Motor neuron (in vitro differentiated cells): Measurements from ENCODE around the gene KCNH2. TPM values are rescaled to one million over a fixed set of nuclear protein-coding genes. Genes with fewer than 3 reads are reported as not detected.

Experiments
- ATAC-seq, 8 experiments: fragments of 200-7000 bp; cut with Tn5 transposase; replicated peaks in 6 of 8; 2 replicates each; pipeline ENCODE4 v1.8.0; 2021; ENCODE audit warnings: mild to moderate bottlenecking in 8 of 8, moderate library complexity in 8 of 8
- H3K27ac ChIP-seq, 2 donors: fragments of 250-450 bp; sonication (Bioruptor Pico); 2 replicates each; pipeline ENCODE4 v1.9.0; 2021; ENCODE audit warnings: antibody characterized with exemption in 2 of 2, mild to moderate bottlenecking in 2 of 2, moderate library complexity in 1 of 2
- H3K4me1 ChIP-seq, 2 donors: fragments of 250-450 bp; sonication (Bioruptor Pico); replicated peaks in 1 of 2; 2 replicates each; pipeline ENCODE4 v1.6.1; 2021; ENCODE audit warnings: antibody characterized with exemption in 2 of 2, mild to moderate bottlenecking in 2 of 2, moderate library complexity in 1 of 2
- H3K4me3 ChIP-seq, 5 donors: fragments of 250-450 bp; sonication (Bioruptor Pico); 2 replicates each; pipeline ENCODE4 v1.9.0; 2021; ENCODE audit warnings: antibody characterized with exemption in 5 of 5, mild to moderate bottlenecking in 5 of 5, moderate library complexity in 4 of 5
- WGBS, 10 experiments: fragments of 450-650 bp; shearing (Covaris generic); methylation state at CpG; one replicate each; pipeline ENCODE4 v1.0.0; 2022; 5-methylcytosine and 5-hydroxymethylcytosine counted together
- in situ Hi-C, 9 experiments: fragments of 400-800 bp; cut with MboI; loops; one replicate each; pipeline ENCODE4 v1.15.0; 2021; ENCODE audit warnings: low sequenced_read_pairs in 9 of 9, low pct_unique_long_range_greater_than_20kb in 2 of 9; ENCODE audit not compliant: unreplicated experiment in 9 of 9
- total RNA-seq, 8 experiments: library from RNA; unstranded; fragments of 300-600 nt; gene quantifications; 2 replicates each; pipeline versions ENCODE4 v1.2.3 to v1.2.4, GENCODE V29; 2022

Gene KCNH2
- total RNA-seq, 8 experiments from 2014 or later, result 0.38 to 38.5 (median 20.9) TPM

GRCh38 chr7:150901160-150902035 is 76.7 kb downstream of the KCNH2 start:
- 37 to 60% (median 40%) methylated on average over 2 to 6 of the region's 15 CpGs; no CpG with 5 or more reads in 5 of the 10 experiments for WGBS, 10 experiments
- in situ Hi-C loops, result loop anchor here in 2 of 9 experiments (10.0 kb wide), 1 partner anchor 83 kb away; no protein-coding TSS in a partner anchor
- peak overlapping the region in 1 of 2 donors; percentile 71 for H3K27ac ChIP-seq
- no peak overlapping the region for H3K4me3 ChIP-seq
- H3K4me1 ChIP-seq, result peaks cover 16 to 27% of the 10 kb centered on the region in 2 donors
- peak in 5 of 8 experiments; percentile 72 to 86 (median 84) for ATAC-seq

GRCh38 chr7:150900675-150901074 is 77.4 kb downstream of the KCNH2 start:
- H3K4me1 ChIP-seq, result peaks cover 16 to 27% of the 10 kb centered on the region in 2 donors
- in situ Hi-C loops, result loop anchor here in 2 of 9 experiments (10.0 kb wide), 1 partner anchor 84 kb away; no protein-coding TSS in a partner anchor
- H3K4me3 ChIP-seq, result no peak overlapping the region
- ATAC-seq, result peak in 1 of 8 experiments; percentile 3
- 27 to 86% (median 71%) methylated on average over 1 to 8 of the region's 8 CpGs; no CpG with 5 or more reads in 4 of the 10 experiments for WGBS, 10 experiments
- H3K27ac ChIP-seq, result peak overlapping the region in 1 of 2 donors; percentile 71

GRCh38 chr7:150898475-150899011 is 79.6 kb downstream of the KCNH2 start:
- ATAC-seq, result peak; percentile 59 to 95 (median 76)
- 2 to 100% (median 13%) methylated on average over 1 to 14 of the region's 22 CpGs; no CpG with 5 or more reads in 3 of the 10 experiments for WGBS, 10 experiments
- in situ Hi-C loops, result loop anchor here in 1 of 9 experiments (10.0 kb wide), 1 partner anchor 86 kb away; no protein-coding TSS in a partner anchor
- H3K4me3 ChIP-seq, result no peak overlapping the region
- no peak overlapping the region for H3K27ac ChIP-seq
- peaks cover 16 to 27% of the 10 kb centered on the region in 2 donors for H3K4me1 ChIP-seq

- peak; percentile 8 to 57 (median 50) for ATAC-seq
Measured at GRCh38 chr7:150897502-150898474, 80.3 kb downstream of the KCNH2 start.

GRCh38 chr7:150896562-150897209 is 81.4 kb downstream of the KCNH2 start:
- in situ Hi-C loops, result loop anchor here in 1 of 9 experiments (10.0 kb wide), 1 partner anchor 88 kb away; no protein-coding TSS in a partner anchor
- Histone ChIP-seq H3K4me3 (no peak overlapping the region), H3K4me1 (peaks cover 10 to 16% of the 10 kb centered on the region in 2 donors), H3K27ac (no peak overlapping the region)
- no peak for ATAC-seq
- 0 to 87% (median 48%) methylated on average over 1 to 3 of the region's 10 CpGs; no CpG with 5 or more reads in 1 of the 10 experiments for WGBS, 10 experiments

More at GRCh38 chr7:150897502-150898474, 80.3 kb downstream of the KCNH2 start:
- H3K4me3 ChIP-seq, result no peak overlapping the region
- H3K4me1 ChIP-seq, result peaks cover 16 to 27% of the 10 kb centered on the region in 2 donors
- in situ Hi-C loops, result loop anchor here in 1 of 9 experiments (10.0 kb wide), 1 partner anchor 87 kb away; no protein-coding TSS in a partner anchor
- WGBS, 10 experiments, result 13 to 85% (median 61%) methylated on average over 2 to 10 of the region's 22 CpGs; no CpG with 5 or more reads in 1 of the 10 experiments
- no peak overlapping the region for H3K27ac ChIP-seq

GRCh38 chr7:150895809-150896208 is 82.3 kb downstream of the KCNH2 start:
- ATAC-seq, result no peak
- Histone ChIP-seq H3K4me3 (no peak overlapping the region), H3K4me1 (peaks cover 1 to 7% of the 10 kb centered on the region in 2 donors), H3K27ac (no peak overlapping the region)
- in situ Hi-C loops, result loop anchor here in 1 of 9 experiments (10.0 kb wide), 1 partner anchor 89 kb away; no protein-coding TSS in a partner anchor
- 0 to 100% (median 57%) methylated on average over 1 to 2 of the region's 2 CpGs; no CpG with 5 or more reads in 4 of the 10 experiments for WGBS, 10 experiments

Other genes starting within 250 kb of the KCNH2 start
- gene GIMAP5, start 240.9 kb downstream of the KCNH2 start, total RNA-seq, result 1 to 10 TPM in 1 of 8 experiments, under 1 TPM in 4, not detected in 3; 0.17 to 2.0 (median 0.80) TPM
- gene TMEM176B, start 178.0 kb downstream of the KCNH2 start, total RNA-seq, result 100 to 1,000 TPM in 1 of 8 experiments, 10 to 100 TPM in 5, 1 to 10 TPM in 1, under 1 TPM in 1; 0.49 to 134 (median 29.1) TPM
- 100 to 1,000 TPM in 1 of 8 experiments, 10 to 100 TPM in 5, 1 to 10 TPM in 1, under 1 TPM in 1; 0.42 to 179 (median 25.6) TPM for gene TMEM176A, start 177.6 kb downstream of the KCNH2 start, total RNA-seq
- under 1 TPM in 5 of 8 experiments, not detected in 3; 0.09 to 0.47 (median 0.33) TPM for gene AOC1, start 125.8 kb downstream of the KCNH2 start, total RNA-seq
- 1 to 10 TPM in 6 of 8 experiments, under 1 TPM in 2; 0.33 to 4.0 (median 1.7) TPM for gene NOS3, start 12.7 kb upstream of the KCNH2 start, total RNA-seq
- gene ATG9B, start 46.2 kb upstream of the KCNH2 start, total RNA-seq, result 1 to 10 TPM in 7 of 8 experiments, under 1 TPM in 1; 0.36 to 6.7 (median 2.2) TPM
- 10 to 100 TPM; 13.5 to 38.1 (median 27.0) TPM for gene ABCB8, start 50.1 kb upstream of the KCNH2 start, total RNA-seq
- 1 to 10 TPM in 7 of 8 experiments, under 1 TPM in 1; 0.76 to 5.0 (median 2.5) TPM for gene ASIC3, start 70.2 kb upstream of the KCNH2 start, total RNA-seq
- 10 to 100 TPM; 18.7 to 28.6 (median 22.3) TPM for gene CDK5, start 79.6 kb upstream of the KCNH2 start, total RNA-seq
- 100 to 1,000 TPM in 3 of 8 experiments, 10 to 100 TPM in 5; 17.1 to 165 (median 45.8) TPM for gene SLC4A2, start 81.3 kb upstream of the KCNH2 start, total RNA-seq
- gene FASTK, start 102.5 kb upstream of the KCNH2 start, total RNA-seq, result 10 to 100 TPM; 33.5 to 79.4 (median 59.9) TPM
- gene TMUB1, start 105.2 kb upstream of the KCNH2 start, total RNA-seq, result 10 to 100 TPM; 18.2 to 33.3 (median 30.6) TPM
- 10 to 100 TPM; 34.1 to 84.7 (median 57.2) TPM for gene AGAP3, start 108.2 kb upstream of the KCNH2 start, total RNA-seq
- gene GBX1, start 189.4 kb upstream of the KCNH2 start, total RNA-seq, result 1 to 10 TPM in 2 of 8 experiments, under 1 TPM in 3, not detected in 3; 0.22 to 1.5 (median 0.78) TPM
- gene ASB10, start 208.9 kb upstream of the KCNH2 start, total RNA-seq, result under 1 TPM in 2 of 8 experiments, not detected in 6; 0.33 to 0.56 TPM
- gene H2BK1, start 232.2 kb upstream of the KCNH2 start, total RNA-seq, result under 1 TPM in 1 of 8 experiments, not detected in 7; 0.96 TPM
- gene ABCF2, start 248.9 kb upstream of the KCNH2 start, total RNA-seq, result 10 to 100 TPM; 22.1 to 77.3 (median 43.9) TPM